Osteoblast (primary cell): ENCODE results near the gene KCNAB1. TPM values are rescaled to one million over a fixed set of nuclear protein-coding genes. Genes with fewer than 3 reads are reported as not detected.

ENCODE experiments used
- DNase-seq: peaks from one replicate; pipeline ENCODE4 v3.0.0; 2011; ENCODE audit warnings: low spot score, mixed read lengths; ENCODE audit not compliant: insufficient read length; ENCODE audit errors: missing footprints
- H2AFZ ChIP-seq: 2 replicates; pipeline ENCODE4 v1.6.0; 2011; ENCODE audit warnings: mild to moderate bottlenecking, low read length
- H3K27ac ChIP-seq: 2 replicates; pipeline ENCODE4 v1.5.1; 2011; ENCODE audit warnings: mild to moderate bottlenecking, low read depth, low read length, moderate library complexity
- H3K27me3 ChIP-seq: 2 replicates; pipeline ENCODE4 v1.6.0; 2012; ENCODE audit warnings: mild to moderate bottlenecking, control low read depth, inconsistent platforms, low read length, moderate library complexity; ENCODE audit not compliant: insufficient read depth
- H3K36me3 ChIP-seq: 2 replicates; pipeline ENCODE4 v1.5.1; 2011; ENCODE audit warnings: mild to moderate bottlenecking, low read length, control low read depth, moderate library complexity; ENCODE audit not compliant: insufficient read depth
- H3K4me1 ChIP-seq: 2 replicates; pipeline ENCODE4 v1.5.1; 2011; ENCODE audit warnings: mild to moderate bottlenecking, low read length, control low read depth, moderate library complexity; ENCODE audit not compliant: insufficient read depth
- H3K4me2 ChIP-seq: 2 replicates; pipeline ENCODE4 v1.6.0; 2011; ENCODE audit warnings: mild to moderate bottlenecking, low read length; ENCODE audit not compliant: insufficient read depth
- H3K4me3 ChIP-seq: fragments of 200-600 bp; sonication (generic); 3 replicates; pipeline ENCODE4 v1.5.1; 2012; ENCODE audit warnings: mild to moderate bottlenecking, low read length, inconsistent platforms; ENCODE audit not compliant: insufficient read depth
- H3K79me2 ChIP-seq: 2 replicates; pipeline ENCODE4 v1.6.0; 2012; ENCODE audit warnings: mild to moderate bottlenecking, low read length, control low read depth, inconsistent platforms; ENCODE audit not compliant: insufficient read depth
- H3K9me3 ChIP-seq: 2 replicates; pipeline ENCODE4 v1.5.1; 2011; ENCODE audit warnings: low read depth, low read length, control low read depth
- H4K20me1 ChIP-seq: 2 replicates; pipeline ENCODE4 v1.6.0; 2012; ENCODE audit warnings: mild to moderate bottlenecking, low read length, control low read depth; ENCODE audit not compliant: insufficient read depth
- CTCF ChIP-seq: IDR thresholded peaks from 2 replicates; pipeline ENCODE4 v1.5.1; 2011; ENCODE audit warnings: mild to moderate bottlenecking, low read depth, low read length, moderate library complexity; ENCODE audit errors: extremely low read depth
- total RNA-seq: library from RNA; depleted of rRNA; stranded (reverse); fragments of >200 nt; gene quantifications from 2 replicates; pipeline ENCODE4 v1.2.3, GENCODE V29; 2012

The KCNAB1 gene
- total RNA-seq, 1 donor: 0.36 TPM

- H3K4me3 ChIP-seq: no peak overlapping the region
- H3K36me3 ChIP-seq: no peaks in the 10 kb centered on the region
- H3K79me2 ChIP-seq: no peaks in the 10 kb centered on the region
- no peak for DNase-seq
- H3K27ac ChIP-seq: no peak overlapping the region
- H2AFZ ChIP-seq: no peak overlapping the region
- no peak overlapping the region for H3K4me2 ChIP-seq
- no peak for TF ChIP-seq CTCF
- no peaks in the 10 kb centered on the region for H4K20me1 ChIP-seq
- peaks cover 2% of the 10 kb centered on the region for H3K27me3 ChIP-seq
- H3K9me3 ChIP-seq: no peaks in the 10 kb centered on the region
- H3K4me1 ChIP-seq: no peaks in the 10 kb centered on the region
Observed at GRCh38 chr3:156461889-156462288, 341.5 kb downstream of the KCNAB1 start.

GRCh38 chr3:156463123-156463522 is 342.7 kb downstream of the KCNAB1 start:
- H3K36me3 ChIP-seq: no peaks in the 10 kb centered on the region
- no peak overlapping the region for H3K27ac ChIP-seq
- no peaks in the 10 kb centered on the region for H3K9me3 ChIP-seq
- H3K4me2 ChIP-seq: no peak overlapping the region
- no peak overlapping the region for H3K4me3 ChIP-seq
- H3K27me3 ChIP-seq: peaks cover 2% of the 10 kb centered on the region
- no peaks in the 10 kb centered on the region for H4K20me1 ChIP-seq
- no peak for DNase-seq
- H3K79me2 ChIP-seq: no peaks in the 10 kb centered on the region
- TF ChIP-seq CTCF: no peak
- H3K4me1 ChIP-seq: no peaks in the 10 kb centered on the region
- no peak overlapping the region for H2AFZ ChIP-seq

- Histone ChIP-seq H3K79me2 (no peaks in the 10 kb centered on the region), H3K36me3 (no peaks in the 10 kb centered on the region), H3K27ac (no peak overlapping the region), H3K4me3 (no peak overlapping the region), H4K20me1 (no peaks in the 10 kb centered on the region), H2AFZ (no peak overlapping the region), H3K4me2 (no peak overlapping the region), H3K9me3 (no peaks in the 10 kb centered on the region), H3K4me1 (no peaks in the 10 kb centered on the region), H3K27me3 (no peaks in the 10 kb centered on the region)
- no peak for TF ChIP-seq CTCF
- DNase-seq: no peak
Observed at GRCh38 chr3:156465194-156465593, 344.8 kb downstream of the KCNAB1 start.

GRCh38 chr3:156469456-156469855 is 349.1 kb downstream of the KCNAB1 start:
- H3K27me3 ChIP-seq: no peaks in the 10 kb centered on the region
- no peak for DNase-seq
- TF ChIP-seq CTCF: no peak
- no peaks in the 10 kb centered on the region for H3K36me3 ChIP-seq
- no peaks in the 10 kb centered on the region for H3K9me3 ChIP-seq
- H4K20me1 ChIP-seq: no peaks in the 10 kb centered on the region
- H3K4me3 ChIP-seq: no peak overlapping the region
- no peaks in the 10 kb centered on the region for H3K79me2 ChIP-seq
- no peaks in the 10 kb centered on the region for H3K4me1 ChIP-seq
- H3K4me2 ChIP-seq: no peak overlapping the region
- no peak overlapping the region for H3K27ac ChIP-seq
- H2AFZ ChIP-seq: no peak overlapping the region
